MM.1S (cell line): ENCODE data around the gene CCL13.

Source experiments
- DNase-seq: peaks from one replicate; pipeline ENCODE4 v3.0.0-alpha.2; 2015
- H2AFZ ChIP-seq: fragments of 300-600 bp; sonication (generic); 2 replicates; pipeline ENCODE4 v1.6.0; 2016; ENCODE audit warnings: antibody characterized with exemption, low read length
- H3F3A ChIP-seq: fragments of 300-600 bp; sonication (generic); 2 replicates; pipeline ENCODE4 v1.6.1; 2016; ENCODE audit warnings: mild to moderate bottlenecking, antibody characterized with exemption, low read length, moderate library complexity, mixed read lengths; ENCODE audit not compliant: insufficient read depth
- H3K27ac ChIP-seq: fragments of 300-600 bp; sonication (generic); 2 replicates; pipeline ENCODE4 v1.5.1; 2016; ENCODE audit warnings: mild to moderate bottlenecking, low read length
- H3K27me3 ChIP-seq: fragments of 300-600 bp; sonication (generic); replicated peaks from 2 replicates; pipeline ENCODE4 v1.6.0; 2016; ENCODE audit warnings: low read length; ENCODE audit not compliant: insufficient read depth
- H3K36me3 ChIP-seq: fragments of 300-600 bp; sonication (generic); replicated peaks from 2 replicates; pipeline ENCODE4 v1.6.1; 2016; ENCODE audit warnings: mild to moderate bottlenecking, low read length, mixed read lengths; ENCODE audit not compliant: insufficient read depth
- H3K4me1 ChIP-seq: fragments of 300-600 bp; sonication (generic); 2 replicates; pipeline ENCODE4 v1.6.1; 2016; ENCODE audit warnings: low read length, mixed read lengths
- H3K4me2 ChIP-seq: fragments of 300-600 bp; sonication (generic); 2 replicates; pipeline ENCODE4 v1.6.0; 2016; ENCODE audit warnings: low read depth, low read length
- H3K4me3 ChIP-seq: fragments of 300-600 bp; sonication (generic); 2 replicates; pipeline ENCODE4 v1.5.1; 2016; ENCODE audit warnings: low read length, mixed read lengths
- H3K79me2 ChIP-seq: fragments of 300-600 bp; sonication (generic); 2 replicates; pipeline ENCODE4 v1.6.1; 2016; ENCODE audit warnings: mixed run types, low read length, mixed read lengths
- H3K9ac ChIP-seq: fragments of 300-600 bp; sonication (generic); 2 replicates; pipeline ENCODE4 v1.6.1; 2016; ENCODE audit warnings: low read length, mixed read lengths
- H3K9me2 ChIP-seq: fragments of 300-600 bp; sonication (generic); replicated peaks from 2 replicates; pipeline ENCODE4 v1.6.1; 2016; ENCODE audit warnings: mild to moderate bottlenecking, low read length, mixed read lengths; ENCODE audit not compliant: insufficient read depth
- H3K9me3 ChIP-seq: fragments of 300-600 bp; sonication (generic); replicated peaks from 2 replicates; pipeline ENCODE4 v1.6.1; 2016; ENCODE audit warnings: mild to moderate bottlenecking, low read length, mixed read lengths; ENCODE audit not compliant: insufficient read depth
- H4K20me1 ChIP-seq: fragments of 300-600 bp; sonication (generic); 2 replicates; pipeline ENCODE4 v1.6.1; 2016; ENCODE audit warnings: mild to moderate bottlenecking, low read length, moderate library complexity, mixed read lengths; ENCODE audit not compliant: insufficient read depth
- CTCF ChIP-seq: fragments of 300-600 bp; sonication (generic); IDR thresholded peaks from 2 replicates; pipeline ENCODE4 v1.5.1; 2016; ENCODE audit warnings: antibody characterized with exemption, low read length, mixed read lengths
- EZH2 ChIP-seq: fragments of 300-600 bp; sonication (generic); optimal IDR thresholded peaks from 2 replicates; pipeline ENCODE3; 2017; ENCODE audit warnings: low read depth, mild to moderate bottlenecking, antibody characterized with exemption, low read length, mixed read lengths
- EZH2phosphoT487 ChIP-seq: fragments of 300-600 bp; sonication (generic); IDR thresholded peaks from 2 replicates; pipeline ENCODE4 v1.6.1; 2018; ENCODE audit warnings: antibody characterized with exemption, low read length

CCL13 gene

GRCh38 chr17:34368196-34368945 is 12.1 kb downstream of the CCL13 start:
- Histone ChIP-seq H3K27me3 (no peaks in the 10 kb centered on the region), H4K20me1 (no peaks in the 10 kb centered on the region), H3K27ac (peak overlapping the region; percentile 96; the same call in 1 of the 2 replicates), H3K79me2 (no peaks in the 10 kb centered on the region), H3K9me2 (no peaks in the 10 kb centered on the region), H3K4me2 (no peak overlapping the region), H3K4me3 (no peak overlapping the region), H3K9ac (no peak overlapping the region), H2AFZ (no peak overlapping the region), H3K36me3 (no peaks in the 10 kb centered on the region), H3K9me3 (no peaks in the 10 kb centered on the region), H3F3A (peaks cover 85% of the 10 kb centered on the region), H3K4me1 (peaks cover 98% of the 10 kb centered on the region)
- no peak for DNase-seq
- TF ChIP-seq CTCF (no peak), EZH2phosphoT487 (no peak), EZH2 (no peak)

- no peaks in the 10 kb centered on the region for H3K79me2 ChIP-seq
- no peaks in the 10 kb centered on the region for H3K36me3 ChIP-seq
- TF ChIP-seq EZH2 (no peak), CTCF (no peak), EZH2phosphoT487 (no peak)
- H3K27me3 ChIP-seq: no peaks in the 10 kb centered on the region
- peaks cover 96% of the 10 kb centered on the region for H3K4me1 ChIP-seq
- no peak for DNase-seq
- H3F3A ChIP-seq: peaks cover 79% of the 10 kb centered on the region
- peak overlapping the region; percentile 96 for H3K27ac ChIP-seq
- no peaks in the 10 kb centered on the region for H4K20me1 ChIP-seq
- H3K9me2 ChIP-seq: no peaks in the 10 kb centered on the region
- H3K9ac ChIP-seq: no peak overlapping the region
- H3K4me3 ChIP-seq: no peak overlapping the region
- no peaks in the 10 kb centered on the region for H3K9me3 ChIP-seq
- no peak overlapping the region for H3K4me2 ChIP-seq
- H2AFZ ChIP-seq: no peak overlapping the region
Measured at GRCh38 chr17:34368946-34369500, 12.7 kb downstream of the CCL13 start.

GRCh38 chr17:34369571-34369970 is 13.3 kb downstream of the CCL13 start:
- H2AFZ ChIP-seq: no peak overlapping the region
- H3K4me3 ChIP-seq: no peak overlapping the region
- H3K9me3 ChIP-seq: no peaks in the 10 kb centered on the region
- no peaks in the 10 kb centered on the region for H3K36me3 ChIP-seq
- DNase-seq: no peak
- peaks cover 73% of the 10 kb centered on the region for H3F3A ChIP-seq
- no peaks in the 10 kb centered on the region for H3K27me3 ChIP-seq
- H3K79me2 ChIP-seq: no peaks in the 10 kb centered on the region
- peaks cover 96% of the 10 kb centered on the region for H3K4me1 ChIP-seq
- H3K9ac ChIP-seq: peak overlapping the region; percentile 57
- peak overlapping the region; percentile 96 for H3K27ac ChIP-seq
- TF ChIP-seq CTCF: no peak
- no peak for TF ChIP-seq EZH2phosphoT487
- no peak for TF ChIP-seq EZH2
- no peaks in the 10 kb centered on the region for H4K20me1 ChIP-seq
- H3K4me2 ChIP-seq: 0 out of 2 replicates have a peak overlapping the region, but pooled peaks have one; percentile 50
- H3K9me2 ChIP-seq: no peaks in the 10 kb centered on the region
